Karpas-422 (cell line): Measurements from ENCODE around the gene CRTAP. TPM values are rescaled to one million over a fixed set of nuclear protein-coding genes. Genes with fewer than 3 reads are reported as not detected.
"Not testable (repeated sequence)": the region's sequence is repeated elsewhere in the genome, so short reads cannot be mapped to it uniquely, and the experiment has no call there.

ENCODE experiments used
- DNase-seq: peaks from one replicate; pipeline ENCODE4 v3.0.0-alpha.2; 2015
- H2AFZ ChIP-seq: fragments of 200-600 bp; sonication (generic); 2 replicates; pipeline ENCODE4 v1.6.1; 2014; ENCODE audit warnings: antibody characterized with exemption, low read length, mixed read lengths
- H3K27ac ChIP-seq: fragments of 200-600 bp; sonication (generic); 2 replicates; pipeline ENCODE4 v1.5.1; 2014; ENCODE audit warnings: mild to moderate bottlenecking, low read length, moderate library complexity
- H3K27me3 ChIP-seq: fragments of 200-600 bp; sonication (generic); 2 replicates; pipeline ENCODE4 v1.6.1; 2014; ENCODE audit warnings: low read length, mixed read lengths
- H3K36me3 ChIP-seq: fragments of 200-600 bp; sonication (generic); 2 replicates; pipeline ENCODE4 v1.6.1; 2014; ENCODE audit warnings: low read length, mixed read lengths; ENCODE audit not compliant: insufficient read depth
- H3K4me1 ChIP-seq: fragments of 200-600 bp; sonication (generic); 2 replicates; pipeline ENCODE4 v1.6.1; 2014; ENCODE audit warnings: mild to moderate bottlenecking, low read length, mixed read lengths
- H3K4me2 ChIP-seq: fragments of 200-600 bp; sonication (generic); 2 replicates; pipeline ENCODE4 v1.6.1; 2014; ENCODE audit warnings: low read length, low read depth, mild to moderate bottlenecking; ENCODE audit not compliant: poor library complexity, severe bottlenecking
- H3K4me3 ChIP-seq: fragments of 200-600 bp; sonication (generic); 2 replicates; pipeline ENCODE4 v1.5.1; 2014; ENCODE audit warnings: mild to moderate bottlenecking, antibody characterized with exemption, low read length, mixed read lengths
- H3K79me2 ChIP-seq: fragments of 200-600 bp; sonication (generic); 2 replicates; pipeline ENCODE4 v1.6.1; 2014; ENCODE audit warnings: mild to moderate bottlenecking, low read length, mixed read lengths
- H3K9ac ChIP-seq: fragments of 200-600 bp; sonication (generic); 2 replicates; pipeline ENCODE4 v1.6.0; 2014; ENCODE audit warnings: low read length
- H3K9me2 ChIP-seq: fragments of 200-600 bp; sonication (generic), shearing (Covaris generic); replicated peaks from 2 replicates; pipeline ENCODE4 v1.6.0; 2014; ENCODE audit warnings: mild to moderate bottlenecking, low read length, moderate library complexity; ENCODE audit not compliant: insufficient read depth
- H3K9me3 ChIP-seq: fragments of 300-700, 200-600 bp; sonication (generic); 2 replicates; pipeline ENCODE4 v1.6.1; 2014; ENCODE audit warnings: low read length, mixed read lengths
- H4K20me1 ChIP-seq: fragments of 200-600 bp; sonication (generic); 2 replicates; pipeline ENCODE4 v1.6.1; 2014; ENCODE audit warnings: mild to moderate bottlenecking, antibody characterized with exemption, low read length, low read depth; ENCODE audit not compliant: insufficient read depth
- total RNA-seq: library from RNA; depleted of rRNA; stranded (reverse); fragments of >200 nt; shearing (Covaris generic); gene quantifications from 2 replicates; pipeline ENCODE4 v1.2.3, GENCODE V29; 2014; ENCODE audit warnings: low replicate concordance

CRTAP gene
- total RNA-seq, 1 experiment from 2014 or later: 72.5 TPM

DNA sequence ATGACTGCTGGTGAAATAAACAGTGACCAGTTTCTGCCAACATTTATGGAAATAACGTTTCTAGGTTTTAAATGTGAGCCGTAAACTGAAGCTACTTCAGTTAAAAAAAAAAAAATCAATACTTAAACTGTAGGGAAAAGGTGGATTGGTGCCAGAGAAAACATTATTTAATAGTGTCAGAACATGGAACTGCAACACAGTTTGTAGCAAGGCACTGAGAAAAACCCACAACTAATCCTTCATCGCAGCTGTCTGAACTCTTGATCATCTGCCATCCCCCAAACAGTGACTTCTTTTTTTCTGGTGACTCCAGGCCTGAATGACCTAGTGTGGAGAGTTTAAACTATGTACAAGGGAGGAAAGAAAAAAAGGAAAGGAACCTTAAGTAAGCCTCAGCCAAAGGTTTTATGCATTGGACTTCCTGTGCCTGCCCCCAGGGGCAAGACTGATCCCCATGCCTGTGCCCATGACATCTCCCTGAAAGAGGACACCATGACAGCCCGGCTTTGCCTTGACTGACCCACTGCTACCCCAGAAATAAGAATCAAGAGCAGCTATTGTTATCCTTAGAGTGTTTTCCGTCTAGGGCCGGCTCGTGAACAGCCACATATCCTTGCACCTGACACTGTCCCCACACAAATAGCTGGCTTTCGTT, 33.1 kb downstream of the CRTAP start:
- no peak overlapping the region for H3K4me2 ChIP-seq
- H4K20me1 ChIP-seq: no peaks in the 10 kb centered on the region
- peaks cover 9% of the 10 kb centered on the region for H3K4me1 ChIP-seq
- H2AFZ ChIP-seq: no peak overlapping the region
- no peaks in the 10 kb centered on the region for H3K79me2 ChIP-seq
- H3K4me3 ChIP-seq: no peak overlapping the region
- no peak for DNase-seq
- H3K9me2 ChIP-seq: no peaks in the 10 kb centered on the region
- no peak overlapping the region for H3K27ac ChIP-seq
- no peaks in the 10 kb centered on the region for H3K36me3 ChIP-seq
- no peak overlapping the region for H3K9ac ChIP-seq
- no peaks in the 10 kb centered on the region for H3K9me3 ChIP-seq
- H3K27me3 ChIP-seq: no peaks in the 10 kb centered on the region

DNA sequence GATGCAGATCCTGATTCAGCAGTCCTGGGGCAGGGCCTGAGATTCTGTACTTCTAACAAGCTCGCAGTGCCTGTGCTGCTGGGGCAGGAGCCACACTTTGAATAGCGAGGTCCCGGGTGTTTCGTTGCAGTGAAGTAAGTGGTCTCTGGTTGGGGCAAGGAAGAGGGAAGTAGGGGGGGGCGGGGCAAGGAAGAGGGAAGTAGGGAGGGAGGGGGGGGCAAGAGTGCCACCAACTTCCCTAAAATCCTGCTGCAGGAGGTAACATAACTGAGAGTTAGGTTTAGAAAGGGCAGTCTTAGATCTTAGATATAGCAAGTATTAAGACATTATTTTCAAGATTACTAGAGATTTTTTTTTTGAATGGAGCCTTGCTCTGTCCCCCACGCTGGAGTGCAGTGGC, 35.5 kb downstream of the CRTAP start:
- no peak overlapping the region for H3K4me2 ChIP-seq
- no peaks in the 10 kb centered on the region for H3K27me3 ChIP-seq

DNA sequence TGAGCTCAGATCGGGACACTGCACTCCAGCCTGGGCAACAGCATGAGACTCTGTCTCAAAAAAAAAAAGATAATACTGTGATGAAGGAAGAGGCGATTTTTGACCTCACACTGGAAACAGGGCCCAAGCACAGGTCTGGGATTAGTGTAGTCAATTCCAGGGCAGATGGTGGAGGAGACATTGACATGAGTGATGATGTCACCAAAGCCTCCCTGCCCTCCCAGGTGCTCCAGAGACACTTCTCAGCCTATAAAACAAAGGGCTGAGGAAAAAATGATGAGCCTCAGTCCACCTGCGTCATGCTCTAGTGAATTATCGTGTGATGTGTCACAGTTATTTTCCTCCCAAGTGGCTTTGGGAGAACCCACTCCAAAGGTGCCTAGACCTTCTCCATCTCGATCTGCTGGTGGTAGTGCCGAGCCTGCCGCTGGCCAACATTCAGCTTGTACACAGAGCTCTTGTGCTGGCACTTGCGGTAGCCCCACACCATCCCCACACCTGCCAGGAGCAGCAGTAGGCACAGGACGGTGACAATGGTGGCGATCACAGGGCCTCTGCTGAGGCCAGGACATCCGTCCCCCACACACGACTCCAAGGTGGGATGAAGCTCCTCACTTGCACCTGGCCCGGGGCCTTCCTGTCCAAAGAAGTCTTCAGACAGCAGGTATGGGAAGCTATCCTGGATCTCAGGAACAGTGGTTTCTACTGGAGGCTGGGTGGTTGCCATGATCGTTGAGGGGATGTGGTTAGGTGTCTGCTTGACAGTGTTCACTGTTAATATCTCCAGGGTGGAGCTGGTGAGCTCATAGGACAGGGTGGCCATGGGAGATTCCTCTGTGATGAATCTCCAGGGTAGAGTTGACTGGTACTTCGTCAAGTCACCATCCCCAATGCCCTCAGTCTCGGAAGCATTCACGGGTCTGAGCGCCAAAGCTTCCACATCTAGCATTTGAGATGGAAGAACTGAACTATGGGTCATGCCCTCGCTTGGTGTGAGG, 38.8 kb downstream of the CRTAP start:
- Histone ChIP-seq H4K20me1 (no peaks in the 10 kb centered on the region), H3K9me2 (no peaks in the 10 kb centered on the region), H3K9me3 (no peaks in the 10 kb centered on the region), H3K9ac (no peak overlapping the region), H3K79me2 (no peaks in the 10 kb centered on the region), H3K36me3 (no peaks in the 10 kb centered on the region), H2AFZ (no peak overlapping the region), H3K4me2 (no peak overlapping the region), H3K27ac (no peak overlapping the region), H3K4me1 (peaks cover 15% of the 10 kb centered on the region), H3K27me3 (no peaks in the 10 kb centered on the region), H3K4me3 (no peak overlapping the region)
- no peak for DNase-seq

More for the DNA sequence above, 35.5 kb downstream of the CRTAP start:
- Histone ChIP-seq H3K79me2 (no peaks in the 10 kb centered on the region), H3K4me1 (peaks cover 9% of the 10 kb centered on the region), H3K9ac (no peak overlapping the region), H3K4me3 (no peak overlapping the region), H4K20me1 (no peaks in the 10 kb centered on the region), H3K27ac (no peak overlapping the region), H3K9me3 (no peaks in the 10 kb centered on the region), H3K36me3 (no peaks in the 10 kb centered on the region), H2AFZ (no peak overlapping the region), H3K9me2 (no peaks in the 10 kb centered on the region)
- DNase-seq: peak; percentile 59

DNA sequence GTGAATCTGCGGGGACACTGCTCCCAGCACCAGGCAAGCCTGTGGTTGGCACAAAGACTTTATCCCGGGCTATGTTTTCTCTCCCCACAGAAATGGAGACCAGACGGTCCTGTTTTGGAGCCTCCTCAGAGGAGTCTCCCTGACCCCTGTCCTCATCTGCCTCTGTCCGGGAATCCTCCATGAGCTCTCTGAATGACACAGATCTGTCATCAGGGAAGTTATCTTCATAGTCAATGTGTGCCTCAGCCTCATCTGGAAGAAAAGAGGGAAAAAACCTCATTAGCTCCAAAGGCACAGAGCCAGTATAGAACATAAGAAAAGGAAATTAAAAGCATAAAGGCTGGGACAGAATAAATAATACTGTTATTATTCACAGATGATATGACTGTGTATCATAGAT, 40.0 kb downstream of the CRTAP start:
- Histone ChIP-seq H3K4me3 (no peak overlapping the region), H3K36me3 (no peaks in the 10 kb centered on the region), H3K27me3 (no peaks in the 10 kb centered on the region), H3K4me1 (peaks cover 14% of the 10 kb centered on the region), H3K4me2 (no peak overlapping the region), H3K79me2 (no peaks in the 10 kb centered on the region), H2AFZ (no peak overlapping the region), H4K20me1 (no peaks in the 10 kb centered on the region), H3K9ac (no peak overlapping the region), H3K9me3 (no peaks in the 10 kb centered on the region), H3K27ac (no peak overlapping the region), H3K9me2 (no peaks in the 10 kb centered on the region)
- no peak for DNase-seq

DNA sequence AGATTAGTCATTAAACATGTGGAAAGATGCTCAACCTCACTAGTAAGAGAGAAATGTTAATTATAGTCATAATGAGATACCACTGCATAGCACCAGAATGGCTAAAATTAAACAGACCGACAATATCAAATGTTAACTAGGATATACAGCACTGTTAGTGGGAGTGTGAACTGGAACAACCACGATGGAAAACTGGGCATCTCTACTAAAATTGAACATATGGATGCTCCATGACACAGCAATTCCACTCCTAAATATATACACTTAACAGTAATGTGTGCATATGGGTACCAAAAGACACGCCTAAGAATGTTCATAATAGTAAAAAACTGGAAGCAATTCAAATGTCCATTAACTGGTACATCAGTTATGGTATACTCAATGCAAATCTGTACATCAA, 41.5 kb downstream of the CRTAP start:
- no peaks in the 10 kb centered on the region for H3K36me3 ChIP-seq
- H3K27ac ChIP-seq: no peak overlapping the region
- no peak overlapping the region for H3K4me2 ChIP-seq

DNA sequence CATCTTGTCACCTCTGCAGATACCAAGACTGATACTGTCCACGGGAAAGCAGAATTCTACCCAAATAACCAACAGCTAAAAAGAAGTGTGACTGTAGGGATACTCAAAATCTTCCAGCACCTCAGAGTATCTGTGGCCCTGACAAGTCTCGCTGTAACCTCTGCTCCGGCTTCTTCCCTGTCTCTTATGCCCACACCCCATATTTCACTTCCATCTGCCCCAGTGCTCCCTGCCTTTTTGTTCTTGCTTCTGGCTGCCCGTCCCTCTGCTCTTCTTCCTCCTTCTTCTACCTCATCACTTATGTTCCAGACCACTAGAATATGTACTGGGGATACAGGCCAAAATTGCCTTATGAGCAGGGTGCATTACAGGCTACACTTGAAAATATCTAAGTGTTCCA, 45.4 kb downstream of the CRTAP start:
- no peak overlapping the region for H3K27ac ChIP-seq
- no peaks in the 10 kb centered on the region for H3K9me3 ChIP-seq
- H3K4me2 ChIP-seq: no peak overlapping the region
- no peaks in the 10 kb centered on the region for H3K9me2 ChIP-seq
- no peaks in the 10 kb centered on the region for H3K27me3 ChIP-seq
- no peak overlapping the region for H2AFZ ChIP-seq
- DNase-seq: no peak
- H3K36me3 ChIP-seq: no peaks in the 10 kb centered on the region
- no peak overlapping the region for H3K4me3 ChIP-seq
- H3K4me1 ChIP-seq: peaks cover 19% of the 10 kb centered on the region
- no peak overlapping the region for H3K9ac ChIP-seq
- H3K79me2 ChIP-seq: no peaks in the 10 kb centered on the region
- no peaks in the 10 kb centered on the region for H4K20me1 ChIP-seq

More for the DNA sequence above, 41.5 kb downstream of the CRTAP start:
- Histone ChIP-seq H4K20me1 (no peaks in the 10 kb centered on the region), H3K4me3 (no peak overlapping the region), H3K27me3 (no peaks in the 10 kb centered on the region), H3K9ac (no peak overlapping the region), H3K9me3 (no peaks in the 10 kb centered on the region), H2AFZ (no peak overlapping the region), H3K79me2 (no peaks in the 10 kb centered on the region), H3K4me1 (peaks cover 6% of the 10 kb centered on the region), H3K9me2 (no peaks in the 10 kb centered on the region)
- no peak for DNase-seq

- Histone ChIP-seq H2AFZ (no peak overlapping the region), H4K20me1 (no peaks in the 10 kb centered on the region), H3K4me3 (no peak overlapping the region), H3K9me3 (no peaks in the 10 kb centered on the region), H3K27ac (no peak overlapping the region), H3K9me2 (no peaks in the 10 kb centered on the region), H3K4me2 (no peak overlapping the region), H3K27me3 (no peaks in the 10 kb centered on the region), H3K79me2 (no peaks in the 10 kb centered on the region), H3K4me1 (peaks cover 19% of the 10 kb centered on the region), H3K9ac (no peak overlapping the region), H3K36me3 (no peaks in the 10 kb centered on the region)
- no peak for DNase-seq
Measured at GRCh38 chr3:33159981-33160380, 46.2 kb downstream of the CRTAP start.

DNA sequence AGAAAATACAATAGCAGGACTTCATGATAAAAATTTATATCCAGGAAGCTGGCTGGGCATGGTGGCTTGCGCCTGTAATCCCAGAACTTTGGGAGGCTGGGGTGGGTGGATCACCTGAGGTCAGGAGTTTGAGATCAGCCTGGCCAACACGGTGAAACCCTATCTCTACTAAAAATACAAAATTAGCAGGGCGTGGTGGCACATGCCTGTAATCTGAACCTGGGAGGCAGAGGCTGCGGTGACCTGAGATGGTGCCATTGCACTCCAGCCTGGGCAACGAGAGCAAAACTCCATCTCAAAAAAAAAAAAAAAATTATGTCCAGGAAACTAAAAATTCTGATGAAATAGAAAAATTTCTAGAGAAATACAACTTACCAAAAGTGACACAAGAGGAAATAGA, 48.8 kb downstream of the CRTAP start:
- not testable (repeated sequence) for DNase-seq, H4K20me1 ChIP-seq, H3K9ac ChIP-seq

More for the DNA sequence above, 48.8 kb downstream of the CRTAP start:
- not testable (repeated sequence) for H3K4me3 ChIP-seq, H3K36me3 ChIP-seq, H3K9me2 ChIP-seq, H3K27ac ChIP-seq, H3K79me2 ChIP-seq, H2AFZ ChIP-seq, H3K4me2 ChIP-seq, H3K9me3 ChIP-seq, H3K27me3 ChIP-seq
- peaks cover 17% of the 10 kb centered on the region for H3K4me1 ChIP-seq
